22Rv1 (cell line): ENCODE measurements around the gene ZBTB21.

Source experiments
- CTCF ChIP-seq: fragments of 450-650 bp; IDR thresholded peaks from 2 replicates; pipeline ENCODE4 v1.5.1; 2017; ENCODE audit warnings: mild to moderate bottlenecking
- ZFX ChIP-seq: fragments of 450-650 bp; IDR thresholded peaks from 2 replicates; pipeline ENCODE4 v1.6.1; 2017; ENCODE audit warnings: antibody characterized with exemption, borderline replicate concordance

- no peak for TF ChIP-seq CTCF
- no peak for TF ChIP-seq ZFX
These were observed 30.3 kb downstream of the ZBTB21 start for GRCh38 chr21:41979751-41980369.
